ENCODE results near the gene CAMSAP3.

DNA sequence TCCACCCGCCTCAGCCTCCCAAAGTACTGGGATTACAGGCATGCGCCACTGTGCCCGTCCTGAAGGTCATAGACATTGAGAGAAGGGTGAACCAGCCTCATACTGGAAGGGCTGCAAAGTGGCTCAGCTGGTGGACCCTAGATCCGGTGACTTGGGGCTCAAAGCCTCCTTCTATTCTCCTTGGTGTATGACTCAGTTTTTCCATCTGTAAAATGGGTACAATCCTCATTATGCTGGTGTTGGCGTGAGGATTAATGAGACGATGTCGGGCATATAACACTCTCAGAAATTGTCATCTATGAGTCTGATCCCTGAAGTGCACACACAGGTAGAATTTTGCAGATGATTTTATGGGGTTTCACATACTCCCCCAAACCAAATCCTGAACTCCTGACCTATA lies 5.8 kb upstream of the CAMSAP3 start:
- TF ChIP-seq, protein P1, sequence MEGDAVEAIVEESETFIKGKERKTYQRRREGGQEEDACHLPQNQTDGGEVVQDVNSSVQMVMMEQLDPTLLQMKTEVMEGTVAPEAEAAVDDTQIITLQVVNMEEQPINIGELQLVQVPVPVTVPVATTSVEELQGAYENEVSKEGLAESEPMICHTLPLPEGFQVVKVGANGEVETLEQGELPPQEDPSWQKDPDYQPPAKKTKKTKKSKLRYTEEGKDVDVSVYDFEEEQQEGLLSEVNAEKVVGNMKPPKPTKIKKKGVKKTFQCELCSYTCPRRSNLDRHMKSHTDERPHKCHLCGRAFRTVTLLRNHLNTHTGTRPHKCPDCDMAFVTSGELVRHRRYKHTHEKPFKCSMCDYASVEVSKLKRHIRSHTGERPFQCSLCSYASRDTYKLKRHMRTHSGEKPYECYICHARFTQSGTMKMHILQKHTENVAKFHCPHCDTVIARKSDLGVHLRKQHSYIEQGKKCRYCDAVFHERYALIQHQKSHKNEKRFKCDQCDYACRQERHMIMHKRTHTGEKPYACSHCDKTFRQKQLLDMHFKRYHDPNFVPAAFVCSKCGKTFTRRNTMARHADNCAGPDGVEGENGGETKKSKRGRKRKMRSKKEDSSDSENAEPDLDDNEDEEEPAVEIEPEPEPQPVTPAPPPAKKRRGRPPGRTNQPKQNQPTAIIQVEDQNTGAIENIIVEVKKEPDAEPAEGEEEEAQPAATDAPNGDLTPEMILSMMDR (IDR thresholded peaks at IDR 0.05), result no peak
- TF ChIP-seq POLR2AphosphoS5 (IDR thresholded peaks at IDR 0.05) (no peak), POLR2A (IDR thresholded peaks at IDR 0.05) (no peak)
